Vagina (tissue), 2 donors: ENCODE data around the gene PFKFB2.

Experiments
- CTCF ChIP-seq, 3 experiments: fragments of 450-650 bp in 2 of 3; fragments of 200-600 bp in 1 of 3; sonication (generic) in 1 of 3; IDR thresholded peaks; one replicate each; pipeline ENCODE4 v1.5.1; 2017 to 2019; ENCODE audit warnings: antibody characterized with exemption in 3 of 3, mild to moderate bottlenecking in 2 of 3, moderate library complexity in 2 of 3
- POLR2A ChIP-seq, 2 donors: fragments of 450-650 bp; IDR thresholded peaks; one replicate each; pipeline ENCODE4 v1.6.1; 2017; ENCODE audit warnings: antibody characterized with exemption in 2 of 2, mild to moderate bottlenecking in 2 of 2, moderate library complexity in 2 of 2
- POLR2AphosphoS5 ChIP-seq, 2 donors: sonication (generic); formaldehyde crosslinking; IDR thresholded peaks; one replicate each; pipeline ENCODE4 v1.9.0; 2017; ENCODE audit warnings: antibody characterized with exemption in 2 of 2, mild to moderate bottlenecking in 2 of 2, low read depth in 1 of 2; ENCODE audit not compliant: insufficient read depth in 1 of 2

- TF ChIP-seq CTCF (IDR thresholded peaks at IDR 0.05) (no peak), POLR2AphosphoS5 (IDR thresholded peaks at IDR 0.05; ENCODE audit: insufficient read depth in 1 of 2, low read depth in 1 of 2) (no peak), POLR2A (IDR thresholded peaks at IDR 0.05) (no peak)
Observed at GRCh38 chr1:207035877-207036551, 17.1 kb upstream of the PFKFB2 start.
